Measurements from ENCODE around the gene BHLHE23.

GRCh38 chr20:62997417-62998035 is 9.2 kb downstream of the BHLHE23 start:
- no peak for TF ChIP-seq GATA2 (IDR thresholded peaks at IDR 0.05; ENCODE audit: low read depth, low read length)
- no peak for TF ChIP-seq GATA3 (IDR thresholded peaks at IDR 0.05; ENCODE audit: low read depth, low read length)
